Testis (tissue), 3 donors: ENCODE results near the gene CDK11A. TPM values are rescaled to one million over a fixed set of nuclear protein-coding genes. Genes with fewer than 3 reads are reported as not detected.
"Not testable (repeated sequence)": the region's sequence is repeated elsewhere in the genome, so short reads cannot be mapped to it uniquely, and the experiment has no call there.

ENCODE experiments used
- DNase-seq: peaks from one replicate; pipeline ENCODE4 v3.0.0-alpha.2; 2019
- H3K27ac ChIP-seq, 2 donors: fragments of 200-600 bp; sonication (generic); one replicate each; pipeline ENCODE4 v1.5.1; 2019
- H3K27me3 ChIP-seq: fragments of 200-600 bp; sonication (generic); one replicate; pipeline ENCODE4 v1.5.1; 2019
- H3K36me3 ChIP-seq: fragments of 200-600 bp; sonication (generic); one replicate; pipeline ENCODE4 v1.5.1; 2017; ENCODE audit warnings: low read depth; ENCODE audit errors: missing control alignments
- H3K4me1 ChIP-seq: fragments of 200-600 bp; sonication (generic); one replicate; pipeline ENCODE4 v1.5.1; 2019
- H3K4me3 ChIP-seq, 2 donors: fragments of 200-600 bp; sonication (generic); one replicate each; pipeline ENCODE4 v1.5.1; 2017 to 2019
- H3K9me3 ChIP-seq: fragments of 200-600 bp; sonication (generic); one replicate; pipeline ENCODE4 v1.5.1; 2017
- POLR2A ChIP-seq: fragments of 450-650 bp; IDR thresholded peaks from one replicate; pipeline ENCODE4 v1.6.1; 2017; ENCODE audit warnings: antibody characterized with exemption, mild to moderate bottlenecking, moderate library complexity
- WGBS, 2 donors: methylation state at CpG; one replicate each; pipeline ENCODE4 v1.1.5; 2018; 5-methylcytosine and 5-hydroxymethylcytosine counted together
- intact Hi-C: fragments of 100-400 bp; cut with DNase I; formaldehyde crosslinking; loops from one replicate; pipeline ENCODE4 v1.15.1; 2023; ENCODE audit warnings: low total_unique reads
- polyA plus RNA-seq: library from polyadenylated mRNA; stranded (reverse); fragments of 350-450 nt; fragmentation: Illumina TruSeq; extraction: RNeasy Lipid Tissue Mini Kit (QIAGEN cat#74804); gene quantifications from one replicate; pipeline ENCODE4 v1.2.3, GENCODE V29; 2014; ENCODE audit warnings: low read depth, low replicate concordance; ENCODE audit not compliant: insufficient read depth
- total RNA-seq, 2 donors: library from RNA; depleted of rRNA; stranded (reverse); fragments of >200 nt; gene quantifications; one replicate each; pipeline ENCODE4 v1.2.3, GENCODE V29; 2016
- TF ChIP-seq, protein P1 (sequence below), 3 experiments: fragments of 450-650 bp in 2 of 3; fragments of 200-600 bp in 1 of 3; sonication (generic) in 1 of 3; IDR thresholded peaks; one replicate each; pipeline ENCODE4 v1.5.1; 2016 to 2019; ENCODE audit warnings: antibody characterized with exemption in 3 of 3, mild to moderate bottlenecking in 2 of 3, moderate library complexity in 1 of 3

Gene CDK11A
- total and polyA plus RNA-seq, 3 donors from 2014 or later = 44.8 to 153 (median 75.9) TPM

DNA sequence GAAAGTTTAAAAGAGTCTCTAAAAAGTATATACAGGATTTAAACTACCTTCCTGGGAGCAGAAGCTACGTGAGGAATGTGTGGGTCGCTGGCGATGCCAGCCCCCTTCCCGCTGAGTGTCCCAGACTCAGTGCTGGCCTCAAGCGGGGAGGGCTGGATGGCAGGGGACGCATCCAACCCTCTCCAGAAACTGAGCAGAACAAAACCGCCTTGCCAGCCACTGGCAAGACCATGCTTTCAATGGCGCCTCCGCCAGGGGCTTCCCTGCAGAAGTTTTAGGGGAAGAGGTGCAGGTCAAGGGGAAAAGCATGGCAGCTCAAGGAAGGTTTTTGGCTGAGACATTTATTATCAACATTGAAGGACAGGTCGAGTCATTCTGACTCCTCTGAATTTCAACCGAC is 28.0 kb upstream of the CDK11A start:
- TF ChIP-seq, protein P1, sequence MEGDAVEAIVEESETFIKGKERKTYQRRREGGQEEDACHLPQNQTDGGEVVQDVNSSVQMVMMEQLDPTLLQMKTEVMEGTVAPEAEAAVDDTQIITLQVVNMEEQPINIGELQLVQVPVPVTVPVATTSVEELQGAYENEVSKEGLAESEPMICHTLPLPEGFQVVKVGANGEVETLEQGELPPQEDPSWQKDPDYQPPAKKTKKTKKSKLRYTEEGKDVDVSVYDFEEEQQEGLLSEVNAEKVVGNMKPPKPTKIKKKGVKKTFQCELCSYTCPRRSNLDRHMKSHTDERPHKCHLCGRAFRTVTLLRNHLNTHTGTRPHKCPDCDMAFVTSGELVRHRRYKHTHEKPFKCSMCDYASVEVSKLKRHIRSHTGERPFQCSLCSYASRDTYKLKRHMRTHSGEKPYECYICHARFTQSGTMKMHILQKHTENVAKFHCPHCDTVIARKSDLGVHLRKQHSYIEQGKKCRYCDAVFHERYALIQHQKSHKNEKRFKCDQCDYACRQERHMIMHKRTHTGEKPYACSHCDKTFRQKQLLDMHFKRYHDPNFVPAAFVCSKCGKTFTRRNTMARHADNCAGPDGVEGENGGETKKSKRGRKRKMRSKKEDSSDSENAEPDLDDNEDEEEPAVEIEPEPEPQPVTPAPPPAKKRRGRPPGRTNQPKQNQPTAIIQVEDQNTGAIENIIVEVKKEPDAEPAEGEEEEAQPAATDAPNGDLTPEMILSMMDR (IDR thresholded peaks at IDR 0.05) = no peak
- TF ChIP-seq POLR2A = no peak
- no peaks in the 10 kb centered on the region for H3K36me3 ChIP-seq
- WGBS, 2 donors = 88 to 90% methylated on average over 11 of the region's 11 CpGs
- H3K27ac ChIP-seq = no peak overlapping the region
- no peaks in the 10 kb centered on the region for H3K9me3 ChIP-seq
- DNase-seq = no peak
- no peaks in the 10 kb centered on the region for H3K4me1 ChIP-seq
- intact Hi-C loops = no loop called here
- H3K4me3 ChIP-seq = no peak overlapping the region
- H3K27me3 ChIP-seq = no peaks in the 10 kb centered on the region

DNA sequence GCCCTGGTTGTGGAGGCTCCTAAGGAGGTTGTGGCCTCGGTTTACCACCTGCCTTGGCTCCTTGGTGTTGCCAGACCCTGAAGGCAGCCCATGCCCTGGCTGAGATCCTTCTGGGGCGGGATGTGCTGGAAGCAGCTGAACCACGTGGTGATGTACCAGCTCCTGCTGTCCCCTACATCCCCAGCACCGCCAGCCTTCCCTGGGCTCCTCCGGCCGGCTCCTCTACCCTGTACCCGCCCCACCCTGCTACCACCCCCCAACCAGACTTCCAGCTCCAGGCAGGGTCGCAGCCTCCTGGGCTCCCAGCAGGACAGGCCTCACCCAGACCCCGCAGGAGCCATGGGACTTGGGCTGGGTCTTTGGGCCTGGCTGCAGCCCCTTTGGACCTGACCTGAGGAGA is 25.8 kb upstream of the CDK11A start:
- intact Hi-C loops, H3K4me1 ChIP-seq, H3K9me3 ChIP-seq, H3K27ac ChIP-seq, H3K27me3 ChIP-seq, H3K36me3 ChIP-seq, DNase-seq, H3K4me3 ChIP-seq: not testable (repeated sequence)
- 88% methylated on average over 8 of the region's 9 CpGs; no CpG with 5 or more reads in 1 of the 2 donors for WGBS, 2 donors

DNA sequence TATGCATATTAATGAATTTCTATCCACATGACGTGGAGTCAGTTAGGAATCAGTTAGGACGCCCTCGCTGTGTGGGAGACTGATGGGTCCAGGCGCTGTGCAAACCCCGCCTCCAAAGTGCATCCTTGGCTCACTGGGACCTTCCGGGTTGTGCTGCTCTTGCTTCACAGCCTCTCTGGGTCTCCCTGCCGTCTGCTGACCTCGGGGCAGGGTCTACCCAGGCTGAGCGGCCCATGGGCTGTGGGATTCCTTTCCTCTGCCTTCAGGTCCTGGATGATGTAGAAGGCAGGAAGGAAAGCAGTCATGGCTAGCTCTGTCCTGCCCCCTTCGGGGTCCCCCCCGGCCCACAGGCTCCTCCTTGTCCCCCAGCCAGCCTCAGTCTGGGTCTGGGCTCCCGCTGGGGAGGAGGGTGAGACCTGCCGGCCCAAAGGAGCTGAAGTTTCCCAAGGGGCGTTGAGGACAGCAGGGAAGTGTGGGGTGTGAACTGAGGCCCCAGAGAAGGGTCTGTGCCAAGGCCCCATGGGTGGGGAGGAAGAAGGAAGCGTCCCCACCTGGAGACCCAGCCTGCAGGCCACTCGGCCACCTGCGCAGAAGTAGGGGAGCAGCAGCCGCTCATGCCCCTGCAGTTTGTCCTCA is 24.6 kb upstream of the CDK11A start:
- 74 to 77% methylated on average over 13 to 14 of the region's 18 CpGs for WGBS, 2 donors
- H3K36me3 ChIP-seq = no peaks in the 10 kb centered on the region
- no peak overlapping the region for H3K4me3 ChIP-seq
- DNase-seq = no peak
- no peak overlapping the region for H3K27ac ChIP-seq
- TF ChIP-seq, protein P1 (IDR thresholded peaks at IDR 0.05) = no peak
- TF ChIP-seq POLR2A = no peak
- intact Hi-C loops = no loop called here
- H3K4me1 ChIP-seq = no peaks in the 10 kb centered on the region
- no peaks in the 10 kb centered on the region for H3K27me3 ChIP-seq
- H3K9me3 ChIP-seq = no peaks in the 10 kb centered on the region

DNA sequence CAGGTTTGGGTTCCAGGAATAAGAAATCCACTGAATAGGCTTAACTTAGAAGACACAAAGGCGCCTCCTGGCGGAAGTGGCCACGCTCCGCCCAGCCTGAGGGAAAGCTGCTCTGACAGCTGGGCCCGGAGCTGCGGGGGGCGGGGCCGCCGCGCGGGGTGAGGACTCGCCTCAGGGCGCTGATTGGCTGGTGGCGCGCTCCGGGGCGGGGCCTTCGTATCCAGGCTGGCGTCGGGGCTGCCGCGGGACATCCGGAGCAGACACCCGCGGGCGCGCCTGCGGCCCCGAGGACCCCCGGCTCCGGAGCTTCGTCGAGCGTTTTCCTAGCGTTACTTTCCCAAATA is 22.4 kb upstream of the CDK11A start:
- no CpG with 5 or more reads among the region's 35 CpGs for WGBS, 2 donors
- intact Hi-C loops = not testable (repeated sequence)
- peak overlapping the region in 1 of 2 donors; percentile 55 for H3K4me3 ChIP-seq

DNA sequence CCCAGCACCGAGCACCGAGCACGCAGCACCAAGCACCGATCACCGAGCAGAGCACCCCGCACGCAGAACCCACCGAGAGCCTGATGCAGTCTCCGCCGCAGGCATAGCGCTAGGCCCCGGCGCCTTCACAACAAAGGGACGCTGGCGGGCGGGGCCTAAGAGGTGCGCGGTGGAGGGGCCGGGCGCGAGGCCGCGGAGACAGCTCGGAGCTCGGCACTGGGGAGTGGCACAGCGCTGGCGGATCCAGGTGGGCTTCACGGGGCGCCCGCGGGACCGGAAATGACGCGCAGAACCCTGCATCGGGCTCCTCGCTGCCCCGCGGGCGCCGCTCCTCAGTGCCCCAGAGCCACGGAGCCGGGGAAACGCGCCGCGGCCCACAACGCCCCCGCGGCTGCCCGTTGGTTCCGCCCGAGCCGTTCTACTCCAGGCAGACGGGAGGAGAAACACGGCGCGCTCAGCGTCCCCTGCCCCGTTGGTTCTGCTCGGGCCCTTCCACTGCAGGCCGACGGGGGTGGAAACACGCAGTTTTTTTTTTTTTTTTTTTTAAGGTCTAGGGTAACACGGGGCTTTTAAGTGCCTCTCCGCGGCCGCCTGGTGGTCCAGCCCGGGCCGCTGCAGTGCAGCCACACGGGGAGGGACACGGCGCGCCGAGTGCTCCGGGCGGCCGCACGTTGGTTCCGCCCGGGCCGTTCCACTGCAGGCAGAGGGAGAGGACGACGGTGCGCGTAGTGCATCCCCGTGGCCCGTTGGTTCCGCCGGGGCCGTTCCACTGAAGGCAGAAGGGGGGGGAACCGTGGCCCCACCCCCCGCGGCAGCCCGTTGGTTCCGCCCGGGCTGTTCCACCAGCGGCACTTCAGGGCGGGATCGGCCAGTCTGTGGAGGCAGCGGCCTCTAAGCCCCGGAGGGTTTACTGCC is 21.8 kb upstream of the CDK11A start:
- H3K36me3 ChIP-seq, H3K27me3 ChIP-seq, H3K9me3 ChIP-seq, H3K4me1 ChIP-seq, intact Hi-C loops: not testable (repeated sequence)
- DNase-seq = peak; percentile 76
- 1% methylated on average over 34 of the region's 101 CpGs; no CpG with 5 or more reads in 1 of the 2 donors for WGBS, 2 donors
- Histone ChIP-seq H3K4me3 (peak overlapping the region in 1 of 2 donors; percentile 55), H3K27ac (peak overlapping the region in 1 of 2 donors; percentile 68)
- TF ChIP-seq, protein P1 (IDR thresholded peaks at IDR 0.05) = peak in 2 of 3 experiments; percentile 19 to 42

More for the DNA sequence above, 22.4 kb upstream of the CDK11A start:
- H3K27ac ChIP-seq = peak overlapping the region in 1 of 2 donors; percentile 68
- not testable (repeated sequence) for H3K9me3 ChIP-seq, H3K36me3 ChIP-seq, H3K4me1 ChIP-seq, H3K27me3 ChIP-seq, DNase-seq

DNA sequence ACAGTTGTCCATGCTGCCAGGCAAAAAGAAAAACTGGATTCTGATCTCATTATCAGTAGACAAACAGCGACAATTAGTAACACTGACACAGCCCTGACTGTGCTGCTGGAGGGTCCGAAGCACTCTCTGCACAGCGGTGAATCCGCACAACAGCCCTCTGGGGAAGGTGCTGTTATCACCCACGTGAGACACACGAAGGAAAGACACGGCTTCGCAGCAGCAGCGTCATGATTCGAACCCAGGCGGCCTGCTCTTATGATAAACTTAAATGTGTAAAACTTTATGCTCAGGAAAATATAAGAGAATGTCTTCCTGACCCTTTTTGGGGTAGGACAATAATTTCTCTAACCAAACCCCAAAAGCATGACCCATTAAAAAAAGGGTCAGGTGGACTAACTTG is 18.4 kb upstream of the CDK11A start:
- intact Hi-C loops, H3K4me3 ChIP-seq, H3K27me3 ChIP-seq, H3K4me1 ChIP-seq, H3K9me3 ChIP-seq, H3K27ac ChIP-seq, H3K36me3 ChIP-seq: not testable (repeated sequence)
- peak; percentile 5 for DNase-seq
- 75 to 95% methylated on average over 10 to 11 of the region's 11 CpGs for WGBS, 2 donors

DNA sequence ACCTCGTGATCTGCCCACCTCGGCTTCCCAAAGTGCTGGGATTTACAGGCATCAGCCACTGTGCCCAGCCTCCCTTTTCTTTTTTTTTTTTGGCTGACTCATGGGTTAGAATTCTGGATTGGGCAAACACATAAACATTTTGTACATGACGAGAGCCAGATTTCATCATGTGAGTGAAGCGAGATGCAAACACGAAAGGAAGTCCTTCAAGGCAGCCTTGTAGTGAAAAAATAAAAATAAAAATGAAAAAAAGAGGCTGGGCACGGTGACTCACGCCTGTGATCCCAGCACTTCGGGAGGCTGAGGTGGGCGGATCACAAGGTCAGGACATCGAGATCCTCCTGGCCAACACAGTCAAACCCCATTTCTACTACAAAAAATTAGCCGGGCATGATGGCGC is 16.9 kb upstream of the CDK11A start:
- H3K4me3 ChIP-seq, H3K27me3 ChIP-seq, H3K4me1 ChIP-seq, H3K36me3 ChIP-seq, H3K9me3 ChIP-seq, H3K27ac ChIP-seq, intact Hi-C loops: not testable (repeated sequence)
- WGBS, 2 donors = 68 to 71% methylated on average over 12 of the region's 12 CpGs
- peak; percentile 8 for DNase-seq

DNA sequence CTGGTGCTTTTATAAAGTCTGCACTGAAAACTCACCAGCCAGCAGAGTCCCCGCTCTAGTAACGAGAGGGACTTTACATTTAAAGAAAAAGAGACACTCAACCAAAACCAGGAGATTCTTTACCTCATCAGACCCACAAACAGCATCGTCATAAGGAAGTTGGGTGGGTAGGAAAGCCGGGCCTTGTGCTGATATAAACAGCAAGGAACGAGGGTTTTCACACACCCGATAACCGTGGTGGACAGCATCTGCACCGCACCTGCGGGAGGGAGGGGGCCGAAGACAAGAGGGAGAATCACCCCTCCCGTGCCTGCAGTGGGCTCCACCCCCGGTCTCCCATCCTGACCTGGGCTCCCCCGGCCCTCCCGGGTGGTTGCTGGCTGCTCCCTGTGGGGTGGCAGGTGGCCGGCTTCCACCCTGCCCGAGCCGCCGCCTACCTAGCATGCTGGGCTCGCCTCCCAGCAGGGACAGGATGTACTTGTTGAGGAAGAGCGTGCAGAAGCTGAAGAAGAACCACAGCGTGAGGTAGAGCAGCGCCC is 14.7 kb upstream of the CDK11A start:
- H3K27me3 ChIP-seq, H3K4me1 ChIP-seq, H3K9me3 ChIP-seq, H3K27ac ChIP-seq, H3K4me3 ChIP-seq, intact Hi-C loops, H3K36me3 ChIP-seq: not testable (repeated sequence)
- WGBS, 2 donors = 87% methylated on average over 8 of the region's 22 CpGs; no CpG with 5 or more reads in 1 of the 2 donors
- peak; percentile 10 for DNase-seq
